Esophagus squamous epithelium (tissue), 4 donors: ENCODE measurements around the gene KRTAP5-5.

Source experiments
- POLR2A ChIP-seq, 4 donors: fragments of 450-650 bp; IDR thresholded peaks; one replicate each; pipeline ENCODE4 v1.6.1; 2017; ENCODE audit warnings: antibody characterized with exemption in 4 of 4, mild to moderate bottlenecking in 4 of 4, moderate library complexity in 3 of 4
- TF ChIP-seq, protein P1 (sequence below), 6 experiments: fragments of 450-650 bp in 4 of 6; fragments of 200-600 bp in 2 of 6; sonication (generic) in 2 of 6; IDR thresholded peaks; one replicate each; pipeline ENCODE4 v1.5.1; 2016 to 2019; ENCODE audit warnings: antibody characterized with exemption in 6 of 6, mild to moderate bottlenecking in 4 of 6, moderate library complexity in 4 of 6

GRCh38 chr11:1631066-1631568, 1.5 kb downstream of the KRTAP5-5 start:
- TF ChIP-seq, protein P1, sequence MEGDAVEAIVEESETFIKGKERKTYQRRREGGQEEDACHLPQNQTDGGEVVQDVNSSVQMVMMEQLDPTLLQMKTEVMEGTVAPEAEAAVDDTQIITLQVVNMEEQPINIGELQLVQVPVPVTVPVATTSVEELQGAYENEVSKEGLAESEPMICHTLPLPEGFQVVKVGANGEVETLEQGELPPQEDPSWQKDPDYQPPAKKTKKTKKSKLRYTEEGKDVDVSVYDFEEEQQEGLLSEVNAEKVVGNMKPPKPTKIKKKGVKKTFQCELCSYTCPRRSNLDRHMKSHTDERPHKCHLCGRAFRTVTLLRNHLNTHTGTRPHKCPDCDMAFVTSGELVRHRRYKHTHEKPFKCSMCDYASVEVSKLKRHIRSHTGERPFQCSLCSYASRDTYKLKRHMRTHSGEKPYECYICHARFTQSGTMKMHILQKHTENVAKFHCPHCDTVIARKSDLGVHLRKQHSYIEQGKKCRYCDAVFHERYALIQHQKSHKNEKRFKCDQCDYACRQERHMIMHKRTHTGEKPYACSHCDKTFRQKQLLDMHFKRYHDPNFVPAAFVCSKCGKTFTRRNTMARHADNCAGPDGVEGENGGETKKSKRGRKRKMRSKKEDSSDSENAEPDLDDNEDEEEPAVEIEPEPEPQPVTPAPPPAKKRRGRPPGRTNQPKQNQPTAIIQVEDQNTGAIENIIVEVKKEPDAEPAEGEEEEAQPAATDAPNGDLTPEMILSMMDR (IDR thresholded peaks at IDR 0.05): no peak
- no peak for TF ChIP-seq POLR2A (IDR thresholded peaks at IDR 0.05)
